Testis (tissue), 3 donors: ENCODE results near the gene IP6K1. TPM values are rescaled to one million over a fixed set of nuclear protein-coding genes. Genes with fewer than 3 reads are reported as not detected.

Experiments used
- DNase-seq: peaks from one replicate; pipeline ENCODE4 v3.0.0-alpha.2; 2019
- H3K27ac ChIP-seq, 2 donors: fragments of 200-600 bp; sonication (generic); one replicate each; pipeline ENCODE4 v1.5.1; 2019
- H3K27me3 ChIP-seq: fragments of 200-600 bp; sonication (generic); one replicate; pipeline ENCODE4 v1.5.1; 2019
- H3K36me3 ChIP-seq: fragments of 200-600 bp; sonication (generic); one replicate; pipeline ENCODE4 v1.5.1; 2017; ENCODE audit warnings: low read depth; ENCODE audit errors: missing control alignments
- H3K4me1 ChIP-seq: fragments of 200-600 bp; sonication (generic); one replicate; pipeline ENCODE4 v1.5.1; 2019
- H3K4me3 ChIP-seq, 2 donors: fragments of 200-600 bp; sonication (generic); one replicate each; pipeline ENCODE4 v1.5.1; 2017 to 2019
- H3K9me3 ChIP-seq: fragments of 200-600 bp; sonication (generic); one replicate; pipeline ENCODE4 v1.5.1; 2017
- POLR2A ChIP-seq: fragments of 450-650 bp; IDR thresholded peaks from one replicate; pipeline ENCODE4 v1.6.1; 2017; ENCODE audit warnings: antibody characterized with exemption, mild to moderate bottlenecking, moderate library complexity
- WGBS, 2 donors: methylation state at CpG; one replicate each; pipeline ENCODE4 v1.1.5; 2018; 5-methylcytosine and 5-hydroxymethylcytosine counted together
- intact Hi-C: fragments of 100-400 bp; cut with DNase I; formaldehyde crosslinking; loops from one replicate; pipeline ENCODE4 v1.15.1; 2023; ENCODE audit warnings: low total_unique reads
- polyA plus RNA-seq: library from polyadenylated mRNA; stranded (reverse); fragments of 350-450 nt; fragmentation: Illumina TruSeq; extraction: RNeasy Lipid Tissue Mini Kit (QIAGEN cat#74804); gene quantifications from one replicate; pipeline ENCODE4 v1.2.3, GENCODE V29; 2014; ENCODE audit warnings: low read depth, low replicate concordance; ENCODE audit not compliant: insufficient read depth
- total RNA-seq, 2 donors: library from RNA; depleted of rRNA; stranded (reverse); fragments of >200 nt; gene quantifications; one replicate each; pipeline ENCODE4 v1.2.3, GENCODE V29; 2016
- TF ChIP-seq, protein P1 (sequence below), 3 experiments: fragments of 450-650 bp in 2 of 3; fragments of 200-600 bp in 1 of 3; sonication (generic) in 1 of 3; IDR thresholded peaks; one replicate each; pipeline ENCODE4 v1.5.1; 2016 to 2019; ENCODE audit warnings: antibody characterized with exemption in 3 of 3, mild to moderate bottlenecking in 2 of 3, moderate library complexity in 1 of 3

Gene IP6K1
- total and polyA plus RNA-seq, 3 donors from 2014 or later: 96.0 to 134 (median 97.4) TPM

- no peaks in the 10 kb centered on the region for H3K9me3 ChIP-seq
- no peaks in the 10 kb centered on the region for H3K4me1 ChIP-seq
- no peak for DNase-seq
- no peak overlapping the region for H3K27ac ChIP-seq
- intact Hi-C loops: no loop called here
- no peak overlapping the region for H3K4me3 ChIP-seq
- H3K27me3 ChIP-seq: no peaks in the 10 kb centered on the region
- 86 to 93% methylated on average over 7 of the region's 7 CpGs for WGBS, 2 donors
- TF ChIP-seq, protein P1, sequence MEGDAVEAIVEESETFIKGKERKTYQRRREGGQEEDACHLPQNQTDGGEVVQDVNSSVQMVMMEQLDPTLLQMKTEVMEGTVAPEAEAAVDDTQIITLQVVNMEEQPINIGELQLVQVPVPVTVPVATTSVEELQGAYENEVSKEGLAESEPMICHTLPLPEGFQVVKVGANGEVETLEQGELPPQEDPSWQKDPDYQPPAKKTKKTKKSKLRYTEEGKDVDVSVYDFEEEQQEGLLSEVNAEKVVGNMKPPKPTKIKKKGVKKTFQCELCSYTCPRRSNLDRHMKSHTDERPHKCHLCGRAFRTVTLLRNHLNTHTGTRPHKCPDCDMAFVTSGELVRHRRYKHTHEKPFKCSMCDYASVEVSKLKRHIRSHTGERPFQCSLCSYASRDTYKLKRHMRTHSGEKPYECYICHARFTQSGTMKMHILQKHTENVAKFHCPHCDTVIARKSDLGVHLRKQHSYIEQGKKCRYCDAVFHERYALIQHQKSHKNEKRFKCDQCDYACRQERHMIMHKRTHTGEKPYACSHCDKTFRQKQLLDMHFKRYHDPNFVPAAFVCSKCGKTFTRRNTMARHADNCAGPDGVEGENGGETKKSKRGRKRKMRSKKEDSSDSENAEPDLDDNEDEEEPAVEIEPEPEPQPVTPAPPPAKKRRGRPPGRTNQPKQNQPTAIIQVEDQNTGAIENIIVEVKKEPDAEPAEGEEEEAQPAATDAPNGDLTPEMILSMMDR (IDR thresholded peaks at IDR 0.05): no peak
- no peak for TF ChIP-seq POLR2A
- H3K36me3 ChIP-seq: no peaks in the 10 kb centered on the region
These were observed 82.4 kb downstream of the IP6K1 start for GRCh38 chr3:49703956-49704355.

- intact Hi-C loops: no loop called here
- 56 to 78% methylated on average over 9 to 13 of the region's 14 CpGs for WGBS, 2 donors
These were observed 82.9 kb downstream of the IP6K1 start for GRCh38 chr3:49703443-49703927.

GRCh38 chr3:49702672-49703071 lies 83.7 kb downstream of the IP6K1 start:
- no peak for TF ChIP-seq POLR2A
- TF ChIP-seq, protein P1 (IDR thresholded peaks at IDR 0.05): no peak
- Histone ChIP-seq H3K9me3 (no peaks in the 10 kb centered on the region), H3K36me3 (no peaks in the 10 kb centered on the region), H3K4me3 (no peak overlapping the region), H3K27ac (no peak overlapping the region), H3K4me1 (no peaks in the 10 kb centered on the region), H3K27me3 (no peaks in the 10 kb centered on the region)
- intact Hi-C loops: no loop called here
- no peak for DNase-seq
- WGBS, 2 donors: 93 to 96% methylated on average over 11 of the region's 11 CpGs

More at GRCh38 chr3:49703443-49703927, 82.9 kb downstream of the IP6K1 start:
- Histone ChIP-seq H3K36me3 (no peaks in the 10 kb centered on the region), H3K27me3 (no peaks in the 10 kb centered on the region), H3K4me3 (no peak overlapping the region), H3K4me1 (no peaks in the 10 kb centered on the region), H3K27ac (no peak overlapping the region), H3K9me3 (no peaks in the 10 kb centered on the region)
- DNase-seq: peak; percentile 73
- TF ChIP-seq POLR2A: no peak
- TF ChIP-seq, protein P1 (IDR thresholded peaks at IDR 0.05): peak; percentile 60 to 73 (median 69)

- no peak for DNase-seq
- no peaks in the 10 kb centered on the region for H3K36me3 ChIP-seq
These were observed 84.8 kb downstream of the IP6K1 start for GRCh38 chr3:49701388-49702077.

More at GRCh38 chr3:49701388-49702077, 84.8 kb downstream of the IP6K1 start:
- no peak for TF ChIP-seq POLR2A
- TF ChIP-seq, protein P1 (IDR thresholded peaks at IDR 0.05): peak in 2 of 3 experiments; percentile 35 to 44
- WGBS, 2 donors: 76 to 83% methylated on average over 21 of the region's 21 CpGs
- intact Hi-C loops: no loop called here
- Histone ChIP-seq H3K27ac (no peak overlapping the region), H3K4me1 (no peaks in the 10 kb centered on the region), H3K9me3 (no peaks in the 10 kb centered on the region), H3K27me3 (no peaks in the 10 kb centered on the region), H3K4me3 (no peak overlapping the region)
